Hematopoietic multipotent progenitor cell treated with erythropoietin and hydrocortisone succinate and interleukin-3 and kit ligand, for 8 days (in vitro differentiated cells): ENCODE results near the gene PCBD2.
A peak's percentile ranks its signal among the peaks of the same experiment; 100 is the strongest.
"Not testable (repeated sequence)": the region's sequence is repeated elsewhere in the genome, so short reads cannot be mapped to it uniquely, and the experiment has no call there.

Experiments used
- DNase-seq: peaks from one replicate; pipeline ENCODE4 v3.0.0-alpha.2; 2015

PCBD2 gene

GRCh38 chr5:134910752-134911151 is 5.8 kb downstream of the PCBD2 start:
- DNase-seq, result not testable (repeated sequence)

DNA sequence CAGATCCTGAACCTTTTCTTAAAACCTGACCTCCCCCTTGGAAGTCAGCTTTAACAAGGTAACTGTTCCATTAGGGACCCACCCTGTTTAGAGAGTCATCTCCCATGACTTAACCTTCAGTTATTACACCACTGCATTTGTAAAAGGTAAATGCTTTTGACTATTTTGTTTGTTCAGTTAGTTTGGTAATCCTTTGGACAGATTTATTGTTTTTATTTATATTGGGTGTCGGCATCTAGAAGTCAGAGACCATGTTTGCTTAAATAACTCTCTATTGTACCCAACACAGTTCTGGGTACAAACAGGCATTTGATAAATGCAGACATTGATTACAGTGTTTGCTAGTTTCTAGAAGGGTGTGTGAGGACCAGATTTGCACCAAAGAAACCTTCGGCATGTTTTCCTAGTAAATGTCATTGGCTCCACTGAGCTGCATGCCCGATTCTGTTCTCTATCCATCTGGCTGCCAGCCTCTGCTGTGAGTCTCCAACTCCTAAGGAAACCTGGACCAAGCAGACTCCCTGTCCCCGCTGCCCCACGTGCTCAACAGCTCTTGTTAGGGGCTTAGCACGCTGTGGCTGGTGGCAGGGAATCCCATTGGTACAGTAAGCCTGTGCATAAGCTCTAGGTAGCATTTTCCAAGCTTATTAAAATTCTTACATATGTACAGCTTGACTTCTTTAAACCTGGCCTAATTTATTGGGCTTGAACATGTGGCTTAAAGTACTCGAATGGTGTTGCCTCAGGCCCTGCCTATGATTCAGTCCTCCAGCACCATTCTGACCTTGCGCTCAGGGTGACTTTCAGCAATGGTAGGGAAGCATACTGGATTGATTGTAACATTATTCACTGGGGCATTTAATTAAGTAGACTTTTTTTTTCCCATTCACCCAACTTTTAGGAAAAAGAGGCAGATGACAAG is 6.6 kb downstream of the PCBD2 start:
- no peak for DNase-seq

GRCh38 chr5:134913254-134913653 is 8.3 kb downstream of the PCBD2 start:
- DNase-seq, result no peak

GRCh38 chr5:134913795-134914194 is 8.9 kb downstream of the PCBD2 start:
- DNase-seq, result no peak

DNA sequence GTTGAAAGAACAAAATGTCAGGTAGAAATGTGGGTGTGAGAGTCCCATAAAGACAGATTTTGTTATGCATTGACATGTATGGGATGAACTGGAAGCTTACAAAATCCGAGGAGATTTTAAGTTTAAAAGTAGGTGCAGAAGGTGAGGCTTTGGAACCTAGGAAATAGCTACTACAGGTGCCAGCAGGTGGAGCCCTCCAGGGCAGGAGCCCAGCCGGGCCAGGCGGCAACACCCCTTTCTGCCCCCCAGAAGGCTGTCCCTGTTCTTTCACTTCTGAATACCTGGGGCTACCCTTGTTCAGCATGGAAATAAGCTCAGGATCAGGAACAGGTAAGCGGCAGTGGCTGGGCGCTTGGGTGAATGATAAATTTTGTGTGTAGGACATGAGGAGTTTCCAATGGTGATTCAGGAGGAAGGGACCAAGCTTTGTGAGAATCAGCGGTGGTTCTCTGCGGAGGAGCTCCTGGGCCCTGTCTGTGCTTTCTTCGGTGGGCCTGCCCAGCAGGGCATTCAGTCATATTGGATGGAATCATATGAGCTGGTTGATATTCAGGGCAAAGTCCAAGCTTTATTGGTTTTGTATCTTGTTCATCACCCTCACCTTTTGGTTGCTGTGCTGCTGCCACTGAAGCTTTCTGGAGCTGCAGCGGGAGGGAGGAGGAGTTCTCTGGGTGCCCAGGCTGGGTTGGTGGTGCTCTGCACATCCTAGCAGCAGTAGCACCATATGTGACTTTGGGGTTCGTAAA is 12.3 kb downstream of the PCBD2 start:
- DNase-seq, result peak; percentile 7

GRCh38 chr5:134918861-134919260 is 13.9 kb downstream of the PCBD2 start:
- no peak for DNase-seq

- DNase-seq, result no peak
Observed at GRCh38 chr5:134920848-134921575, 16.1 kb downstream of the PCBD2 start.

- DNase-seq, result no peak
Observed at GRCh38 chr5:134932508-134932907, 27.6 kb downstream of the PCBD2 start.

DNA sequence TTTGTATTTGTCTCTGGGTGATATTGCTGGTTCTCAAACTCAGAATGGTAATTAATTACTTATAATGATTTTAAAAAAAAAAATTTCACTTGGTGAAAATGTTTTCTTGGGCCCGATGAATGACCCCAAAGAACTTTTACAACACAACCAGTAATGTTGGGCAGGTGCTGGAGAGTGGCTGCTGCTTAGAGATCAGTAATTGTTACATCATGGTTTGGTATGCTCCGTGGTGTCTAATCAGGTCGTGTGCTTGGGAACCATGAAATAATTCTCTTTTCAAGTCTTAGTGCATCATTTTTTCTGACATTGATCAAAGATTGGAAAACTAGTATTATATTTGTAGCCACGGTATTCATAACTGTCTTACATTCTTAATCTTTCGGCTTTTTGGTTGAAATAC is 29.3 kb downstream of the PCBD2 start:
- no peak for DNase-seq

GRCh38 chr5:134935711-134936602 is 31.0 kb downstream of the PCBD2 start:
- no peak for DNase-seq

GRCh38 chr5:134937526-134937925 is 32.6 kb downstream of the PCBD2 start:
- no peak for DNase-seq

- no peak for DNase-seq
Observed at GRCh38 chr5:134938030-134938429, 33.1 kb downstream of the PCBD2 start.

DNA sequence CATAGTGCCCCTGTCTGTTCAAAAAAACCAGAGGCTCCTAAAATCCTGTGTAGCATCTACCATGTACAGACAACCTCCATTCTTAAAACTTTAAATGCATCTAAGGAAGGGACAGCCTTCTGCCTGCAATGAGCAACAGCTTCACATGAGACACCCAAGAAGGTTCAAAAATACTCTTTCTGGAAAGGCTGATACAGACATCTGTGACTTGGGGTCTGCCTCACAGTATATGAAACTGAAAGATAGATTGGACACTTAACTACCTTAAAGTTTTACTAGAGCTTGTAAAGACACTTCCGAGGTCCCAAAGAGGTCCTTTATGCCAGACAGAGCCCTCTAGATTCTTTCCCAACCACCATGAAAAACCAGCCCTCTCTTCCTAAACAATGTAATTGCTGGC is 34.6 kb downstream of the PCBD2 start:
- DNase-seq, result no peak

DNA sequence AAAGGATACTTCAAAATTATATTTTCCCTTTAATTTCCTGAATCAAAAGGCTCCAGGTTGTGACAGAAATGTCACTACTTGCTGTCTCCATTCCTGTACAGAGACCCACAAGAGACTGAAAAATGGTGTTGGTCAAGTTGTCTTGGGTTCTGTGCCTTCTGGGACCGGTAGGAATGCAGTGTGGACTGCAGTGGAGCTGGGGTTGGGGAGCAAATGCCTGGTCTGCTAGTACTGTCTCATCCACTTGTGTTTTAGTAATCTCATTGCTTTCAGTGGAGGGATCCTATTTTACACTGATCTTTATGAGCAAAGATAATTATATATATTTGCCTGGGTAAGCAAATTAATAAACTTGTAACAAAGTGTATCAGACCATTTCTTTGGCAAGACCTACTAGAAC is 38.6 kb downstream of the PCBD2 start:
- no peak for DNase-seq

DNA sequence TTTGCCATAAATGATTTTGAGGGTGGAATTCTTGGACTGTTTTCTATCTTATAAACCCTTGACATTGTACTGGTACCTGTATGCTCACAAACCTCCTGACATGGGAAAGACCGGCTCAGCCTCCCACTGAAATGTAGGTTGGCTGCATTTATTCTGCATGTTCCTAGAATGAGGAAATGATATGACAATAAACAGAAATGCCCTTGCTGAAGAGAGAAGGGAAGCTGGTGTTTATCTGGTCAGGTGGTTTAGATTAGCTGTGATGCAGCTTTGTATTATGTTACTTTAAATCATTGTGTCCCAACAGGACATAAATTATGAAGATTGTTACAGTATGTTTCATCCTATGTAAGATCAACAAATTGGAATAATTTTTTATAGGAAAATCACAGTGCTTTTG is 39.7 kb downstream of the PCBD2 start:
- no peak for DNase-seq

- no peak for DNase-seq
Observed at GRCh38 chr5:134945041-134945440, 40.1 kb downstream of the PCBD2 start.

GRCh38 chr5:134948911-134949310 is 44.0 kb downstream of the PCBD2 start:
- no peak for DNase-seq

DNA sequence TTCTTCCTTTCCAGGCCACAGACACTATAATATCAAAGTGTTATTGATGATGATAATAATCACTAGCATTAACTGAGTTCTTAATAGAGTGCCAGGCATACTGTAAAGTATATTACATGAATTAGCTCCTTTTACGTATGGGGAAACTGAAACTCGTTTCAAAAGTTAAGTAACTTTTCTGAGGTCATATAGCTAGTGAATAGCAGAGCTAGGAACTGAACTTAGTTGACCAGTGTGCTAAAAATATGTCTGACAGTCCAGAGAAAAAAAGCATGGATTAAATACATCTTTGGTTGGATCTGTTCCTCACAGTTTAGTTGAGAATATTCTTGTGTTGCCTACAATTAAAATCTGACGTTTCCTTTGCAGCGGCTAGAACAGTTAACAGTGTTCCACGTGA is 44.4 kb downstream of the PCBD2 start:
- no peak for DNase-seq

- DNase-seq, result no peak
Observed at GRCh38 chr5:134957920-134958608, 53.1 kb downstream of the PCBD2 start.

- DNase-seq, result no peak
Observed at GRCh38 chr5:134958755-134959154, 53.8 kb downstream of the PCBD2 start.

DNA sequence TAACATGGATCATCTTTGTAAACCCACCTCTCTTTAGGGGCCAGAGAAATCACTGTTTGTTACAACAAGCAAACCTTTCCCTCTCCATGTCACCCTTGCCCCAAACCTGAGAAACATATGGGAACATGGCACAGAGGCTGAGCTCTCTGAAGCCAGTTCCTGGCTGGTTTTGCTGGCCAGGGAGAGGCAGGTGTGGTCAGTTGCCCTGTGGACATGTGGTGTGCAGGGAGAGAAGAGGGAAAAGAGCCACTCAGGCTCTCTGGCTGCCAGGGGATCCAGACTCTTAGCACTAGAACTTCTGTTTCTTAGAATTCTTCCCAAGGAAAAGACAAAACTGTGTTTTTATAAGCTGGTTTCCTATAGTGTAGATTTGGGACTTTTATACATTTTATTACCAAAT is 58.2 kb downstream of the PCBD2 start:
- DNase-seq, result no peak
